AG04449 (cell line): ENCODE data around the gene LYPD4.

Source experiments
- CTCF ChIA-PET: fragments of 350-600 bp; formaldehyde crosslinking; extraction: SDS; loops from one replicate; lab custom pipeline; 2021; ENCODE audit warnings: antibody characterized with exemption; lab: Yijun Ruan, JAX
- POLR2A ChIA-PET: fragments of 400-600, 350-600 bp; formaldehyde crosslinking; extraction: SDS; loops from one replicate; lab custom pipeline; 2020; ENCODE audit warnings: antibody characterized with exemption, inconsistent platforms; lab: Yijun Ruan, JAX
- DNase-seq: peaks from one replicate; pipeline ENCODE4 v3.0.0-alpha.2; 2010; ENCODE audit warnings: low read depth, low spot score
- H3K4me3 ChIP-seq: 2 replicates; pipeline ENCODE4 v1.5.1; 2011; ENCODE audit warnings: low read depth, mild to moderate bottlenecking, control low read depth, low read length
- CTCF ChIP-seq: IDR thresholded peaks from one replicate; pipeline ENCODE4 v1.5.1; 2011; ENCODE audit warnings: mild to moderate bottlenecking, moderate library complexity, low read length, control low read depth, inconsistent platforms; ENCODE audit not compliant: insufficient read depth; ENCODE audit errors: missing control alignments

The LYPD4 gene

DNA sequence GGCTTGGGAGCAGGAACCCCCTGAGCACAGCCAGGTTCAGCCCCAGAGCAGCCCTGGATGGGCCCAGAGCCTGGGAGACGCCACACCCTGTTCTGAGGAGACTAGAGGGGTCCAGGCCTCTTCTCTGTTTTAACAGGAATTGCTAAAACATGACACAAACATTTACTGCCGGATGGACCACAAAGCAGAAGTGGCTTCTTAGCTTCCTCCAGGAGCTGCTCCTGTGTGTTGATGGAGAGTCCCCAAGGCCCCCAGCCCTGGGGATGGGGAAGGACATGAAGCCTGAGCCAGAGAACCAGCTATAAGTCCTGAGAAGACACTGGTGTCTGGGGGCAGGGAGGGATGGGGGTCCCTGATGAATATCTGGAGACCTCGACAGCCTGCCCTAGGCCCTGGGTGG lies 33.4 kb downstream of the LYPD4 start:
- ChIA-PET CTCF (interaction anchor here (1.0 kb wide), 1 partner anchor 16 kb away, joined by 3 read pairs; no protein-coding TSS in a partner anchor), POLR2A (no interaction called here)
- H3K4me3 ChIP-seq = no peak overlapping the region
- no peak for DNase-seq
- TF ChIP-seq CTCF = no peak

- ChIA-PET CTCF (no interaction called here), POLR2A (no interaction called here)
- DNase-seq = no peak
- H3K4me3 ChIP-seq = no peak overlapping the region
- TF ChIP-seq CTCF = no peak
Observed at GRCh38 chr19:41810301-41810700, 34.2 kb downstream of the LYPD4 start.

GRCh38 chr19:41808663-41809566 lies 35.6 kb downstream of the LYPD4 start:
- ChIA-PET CTCF (interaction anchor here (0.9 kb wide), 2 partner anchors 14 to 15 kb away, joined by 3 read pairs; no protein-coding TSS in a partner anchor), POLR2A (no interaction called here)
- no peak for TF ChIP-seq CTCF
- no peak overlapping the region for H3K4me3 ChIP-seq
- DNase-seq = no peak

- ChIA-PET POLR2A (no interaction called here), CTCF (no interaction called here)
- DNase-seq = no peak
- H3K4me3 ChIP-seq = no peak overlapping the region
- no peak for TF ChIP-seq CTCF
Observed at GRCh38 chr19:41807176-41807575, 37.3 kb downstream of the LYPD4 start.

DNA sequence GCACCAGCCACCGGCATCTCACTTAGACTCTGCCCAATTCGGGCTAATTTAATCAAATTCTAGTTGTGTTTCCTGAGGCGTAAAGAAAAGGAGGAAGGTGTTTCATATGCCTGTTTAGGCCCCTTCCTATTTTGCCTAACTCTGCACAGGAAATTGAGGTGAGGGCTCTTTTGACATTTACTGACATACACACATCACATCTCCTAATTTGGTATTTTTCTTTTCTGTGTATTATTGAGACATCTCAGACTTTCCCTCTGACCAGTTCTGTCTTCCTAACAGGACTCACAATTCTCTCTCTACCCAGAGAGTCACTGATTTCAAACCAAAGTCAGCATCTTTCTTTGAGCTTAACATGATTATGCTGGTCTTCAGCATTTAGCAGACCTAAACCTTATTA lies 40.1 kb downstream of the LYPD4 start:
- ChIA-PET CTCF (interaction anchor here (0.6 to 1.1 kb wide), 4 partner anchors 9 to 19 kb away, joined by 3 to 4 read pairs (median 3); no protein-coding TSS in a partner anchor), POLR2A (no interaction called here)
- no peak overlapping the region for H3K4me3 ChIP-seq
- no peak for TF ChIP-seq CTCF
- DNase-seq = no peak

- ChIA-PET POLR2A (no interaction called here), CTCF (interaction anchor here (2.9 kb wide), 1 partner anchor 10 kb away, joined by 11 read pairs; no protein-coding TSS in a partner anchor)
- DNase-seq = no peak
- TF ChIP-seq CTCF = no peak
- H3K4me3 ChIP-seq = no peak overlapping the region
Observed at GRCh38 chr19:41802770-41803169, 41.7 kb downstream of the LYPD4 start.
